Measurements from ENCODE around the gene MAX.

GRCh38 chr14:65131301-65131701 is 29.0 kb upstream of the MAX start:
- TF ChIP-seq, protein P1, sequence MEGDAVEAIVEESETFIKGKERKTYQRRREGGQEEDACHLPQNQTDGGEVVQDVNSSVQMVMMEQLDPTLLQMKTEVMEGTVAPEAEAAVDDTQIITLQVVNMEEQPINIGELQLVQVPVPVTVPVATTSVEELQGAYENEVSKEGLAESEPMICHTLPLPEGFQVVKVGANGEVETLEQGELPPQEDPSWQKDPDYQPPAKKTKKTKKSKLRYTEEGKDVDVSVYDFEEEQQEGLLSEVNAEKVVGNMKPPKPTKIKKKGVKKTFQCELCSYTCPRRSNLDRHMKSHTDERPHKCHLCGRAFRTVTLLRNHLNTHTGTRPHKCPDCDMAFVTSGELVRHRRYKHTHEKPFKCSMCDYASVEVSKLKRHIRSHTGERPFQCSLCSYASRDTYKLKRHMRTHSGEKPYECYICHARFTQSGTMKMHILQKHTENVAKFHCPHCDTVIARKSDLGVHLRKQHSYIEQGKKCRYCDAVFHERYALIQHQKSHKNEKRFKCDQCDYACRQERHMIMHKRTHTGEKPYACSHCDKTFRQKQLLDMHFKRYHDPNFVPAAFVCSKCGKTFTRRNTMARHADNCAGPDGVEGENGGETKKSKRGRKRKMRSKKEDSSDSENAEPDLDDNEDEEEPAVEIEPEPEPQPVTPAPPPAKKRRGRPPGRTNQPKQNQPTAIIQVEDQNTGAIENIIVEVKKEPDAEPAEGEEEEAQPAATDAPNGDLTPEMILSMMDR (IDR thresholded peaks at IDR 0.05) = no peak
- no peak for TF ChIP-seq POLR2A (IDR thresholded peaks at IDR 0.05)
